SU-DHL-6 (cell line): ENCODE data around the gene EEF2K.

Experiments
- CTCF ChIP-seq: fragments of 200-600 bp; sonication (generic); IDR thresholded peaks from one replicate; pipeline ENCODE4 v1.5.1; 2017; ENCODE audit warnings: antibody characterized with exemption, mild to moderate bottlenecking, low read length, moderate library complexity; ENCODE audit not compliant: insufficient read depth, poor library complexity, severe bottlenecking
- EZH2phosphoT487 ChIP-seq: fragments of 200-600 bp; sonication (generic), shearing (Covaris generic); conservative IDR thresholded peaks from 2 replicates; pipeline ENCODE4 v1.6.1; 2018; ENCODE audit warnings: mild to moderate bottlenecking, antibody characterized with exemption, low read length, moderate library complexity, mixed read lengths

- no peak for TF ChIP-seq CTCF
- no peak for TF ChIP-seq EZH2phosphoT487
These were observed 14.6 kb downstream of the EEF2K start for GRCh38 chr16:22220714-22221113.
